Effector memory CD8-positive, alpha-beta T cell (primary cell): Measurements from ENCODE around the gene PSTPIP1.

Experiments used
- ATAC-seq: fragments of 150-1000 bp; cut with Tn5 transposase; replicated peaks from 2 replicates; pipeline ENCODE4 v1.10.0; 2021; ENCODE audit warnings: mild to moderate bottlenecking, moderate library complexity
- DNase-seq, 3 experiments: peaks; one replicate each; pipeline ENCODE4 v3.0.0; 2021
- H3K27ac Mint-ChIP-seq, 2 donors: one replicate each; pipeline ENCODE4 v1.8.0; 2022; ENCODE audit warnings: mild to moderate bottlenecking in 2 of 2, mixed read lengths in 2 of 2, moderate library complexity in 2 of 2
- H3K27me3 Mint-ChIP-seq, 2 donors: one replicate each; pipeline ENCODE4 v1.8.0; 2022; ENCODE audit warnings: mixed read lengths in 2 of 2
- H3K36me3 Mint-ChIP-seq: one replicate; pipeline ENCODE4 v1.8.0; 2022; ENCODE audit warnings: mild to moderate bottlenecking, moderate library complexity, mixed read lengths; ENCODE audit not compliant: insufficient read depth
- H3K4me1 Mint-ChIP-seq, 2 donors: one replicate each; pipeline ENCODE4 v1.8.0; 2022; ENCODE audit warnings: low read depth in 2 of 2, mixed read lengths in 2 of 2
- H3K4me3 Mint-ChIP-seq, 2 donors: one replicate each; pipeline ENCODE4 v1.8.0; 2022; ENCODE audit warnings: mild to moderate bottlenecking in 2 of 2, mixed read lengths in 2 of 2, moderate library complexity in 2 of 2
- H3K9me3 Mint-ChIP-seq, 2 donors: one replicate each; pipeline ENCODE4 v1.8.0; 2022; ENCODE audit warnings: mixed read lengths in 2 of 2

PSTPIP1 gene

DNA sequence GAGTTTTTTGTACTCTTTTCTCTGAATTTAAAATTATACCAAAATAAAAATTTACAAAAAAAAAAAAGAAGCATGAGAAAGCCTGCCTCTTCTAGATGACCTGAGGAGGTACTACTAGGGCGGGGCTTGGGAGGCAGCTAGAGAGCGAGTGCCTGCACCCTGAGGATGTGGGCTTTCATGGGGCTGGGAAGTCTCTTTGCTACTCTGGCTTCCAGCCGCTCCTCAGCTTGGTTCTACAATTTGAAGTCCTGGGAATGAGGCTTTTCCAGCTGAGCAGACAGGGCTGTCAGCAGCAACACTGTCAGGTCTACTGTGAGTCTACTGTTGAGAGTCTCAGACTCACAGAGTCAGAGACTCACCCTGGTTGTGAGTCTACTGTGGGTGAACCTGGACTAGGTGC lies 8.2 kb upstream of the PSTPIP1 start:
- ATAC-seq (peak; percentile 58), DNase-seq (no peak)
- Mint-ChIP-seq H3K27me3 (no peaks in the 10 kb centered on the region), H3K9me3 (no peaks in the 10 kb centered on the region), H3K27ac (peak overlapping the region in 1 of 2 donors; percentile 74), H3K4me1 (peaks cover 21 to 30% of the 10 kb centered on the region in 2 donors), H3K36me3 (peaks cover 2% of the 10 kb centered on the region), H3K4me3 (no peak overlapping the region)

DNA sequence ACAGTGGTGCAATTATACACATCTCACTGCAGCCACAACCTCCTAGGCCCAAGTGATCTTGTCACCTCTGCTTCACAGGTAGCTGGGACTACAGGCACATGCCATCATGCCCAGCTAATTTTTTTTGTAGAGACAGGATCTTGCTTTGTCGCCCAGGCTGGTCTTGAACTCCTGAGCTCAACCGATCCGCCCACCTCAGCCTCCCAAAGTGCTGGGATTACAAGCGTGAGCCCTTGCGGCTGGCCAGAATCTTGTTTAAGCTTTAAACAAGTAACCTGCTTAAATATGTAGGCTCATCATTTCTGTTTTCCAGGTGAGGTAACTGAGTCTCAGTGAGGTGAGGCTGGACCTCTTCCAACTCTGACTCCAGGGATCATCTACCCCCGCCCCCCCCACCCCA lies 7.7 kb upstream of the PSTPIP1 start:
- peak; percentile 21 for ATAC-seq
- Mint-ChIP-seq H3K9me3 (no peaks in the 10 kb centered on the region), H3K36me3 (peaks cover 2% of the 10 kb centered on the region), H3K4me1 (peaks cover 25 to 27% of the 10 kb centered on the region in 2 donors), H3K4me3 (no peak overlapping the region), H3K27me3 (no peaks in the 10 kb centered on the region), H3K27ac (peak overlapping the region; percentile 74 to 91)
- no peak for DNase-seq

- ATAC-seq (peak; percentile 40), DNase-seq (no peak)
- Mint-ChIP-seq H3K9me3 (no peaks in the 10 kb centered on the region), H3K4me3 (peak overlapping the region; percentile 64 to 73), H3K27ac (peak overlapping the region; percentile 84 to 91), H3K4me1 (peaks cover 28 to 32% of the 10 kb centered on the region in 2 donors), H3K36me3 (peaks cover 2% of the 10 kb centered on the region), H3K27me3 (no peaks in the 10 kb centered on the region)
These were observed 6.7 kb upstream of the PSTPIP1 start for GRCh38 chr15:76987896-76988860.

GRCh38 chr15:76988867-76989780 lies 5.8 kb upstream of the PSTPIP1 start:
- H3K4me1 Mint-ChIP-seq: peaks cover 38 to 41% of the 10 kb centered on the region in 2 donors
- DNase-seq (no peak), ATAC-seq (peak; percentile 2)
- H3K27me3 Mint-ChIP-seq: no peaks in the 10 kb centered on the region
- peaks cover 2% of the 10 kb centered on the region for H3K36me3 Mint-ChIP-seq
- no peaks in the 10 kb centered on the region for H3K9me3 Mint-ChIP-seq
- H3K4me3 Mint-ChIP-seq: peak overlapping the region; percentile 64 to 73
- peak overlapping the region; percentile 84 to 91 for H3K27ac Mint-ChIP-seq

DNA sequence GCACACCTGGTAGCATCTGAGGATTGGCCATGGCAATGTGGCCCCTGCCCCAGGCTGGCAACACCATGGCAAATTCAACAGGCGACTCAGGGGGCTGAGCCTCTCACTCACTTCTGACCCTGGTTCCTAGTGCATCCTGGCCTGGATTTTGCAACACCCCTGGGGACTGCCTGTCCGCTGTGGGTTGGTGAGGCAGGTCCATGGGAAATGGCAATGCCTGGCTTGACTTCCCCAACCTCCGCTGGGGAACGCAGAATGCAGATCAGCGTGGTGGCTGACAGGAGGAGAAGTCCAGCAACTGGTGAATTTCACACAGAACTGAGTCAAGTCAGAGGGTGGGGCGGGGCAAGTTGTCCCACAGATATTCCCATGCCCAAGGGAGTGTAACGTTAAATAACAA lies 3.9 kb upstream of the PSTPIP1 start:
- H3K4me1 Mint-ChIP-seq: peaks cover 52 to 57% of the 10 kb centered on the region in 2 donors

DNA sequence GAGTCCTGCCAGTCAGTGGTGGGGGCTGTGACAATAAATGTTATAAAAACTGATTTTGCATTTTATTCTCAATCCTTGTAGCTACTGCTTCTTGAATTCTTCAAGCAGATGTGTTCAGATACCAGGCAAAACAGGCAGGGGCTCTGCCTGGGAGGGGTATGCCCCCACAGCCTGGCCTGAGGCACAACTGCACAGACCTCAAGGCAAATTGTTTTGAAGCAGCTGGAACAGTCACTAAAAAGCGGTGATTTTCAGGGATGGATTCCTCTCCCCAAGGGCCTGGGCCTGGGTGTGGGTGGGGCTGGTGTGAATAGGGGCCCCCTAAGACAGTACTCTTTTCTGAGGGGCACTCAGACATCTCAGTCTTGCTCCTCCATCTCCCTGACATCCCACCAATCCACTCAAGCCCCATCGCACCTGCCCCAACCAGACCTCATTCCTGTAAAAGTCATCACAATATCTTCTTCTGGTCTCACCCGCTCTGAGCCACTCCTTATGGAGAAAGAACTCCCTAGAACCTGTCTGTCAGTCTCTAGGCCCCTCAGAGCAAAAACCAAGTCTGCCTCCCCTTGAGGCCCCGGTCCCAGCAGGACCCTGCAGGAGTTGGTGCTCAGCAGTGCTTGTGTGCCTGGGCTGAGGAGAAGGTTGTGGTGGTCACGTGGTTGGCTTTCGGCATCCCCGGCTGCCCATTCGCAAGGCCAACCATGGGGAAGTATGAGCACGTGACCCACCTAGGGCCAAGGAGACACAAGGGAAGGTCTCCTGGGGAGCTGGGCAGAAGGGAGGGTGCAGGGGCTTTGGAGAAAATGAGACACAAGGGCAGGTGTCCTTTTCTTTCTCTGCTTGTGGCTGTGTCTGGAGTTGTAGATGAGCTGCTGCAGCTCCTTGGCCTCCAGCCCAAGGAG lies 2.9 kb upstream of the PSTPIP1 start:
- peaks cover 53 to 54% of the 10 kb centered on the region in 2 donors for H3K4me1 Mint-ChIP-seq
- no peak overlapping the region for H3K4me3 Mint-ChIP-seq
- H3K27ac Mint-ChIP-seq: peak overlapping the region; percentile 91 to 98
- ATAC-seq: no peak
- H3K9me3 Mint-ChIP-seq: no peaks in the 10 kb centered on the region
- no peaks in the 10 kb centered on the region for H3K27me3 Mint-ChIP-seq
- peaks cover 8% of the 10 kb centered on the region for H3K36me3 Mint-ChIP-seq
- no peak for DNase-seq

More for the DNA sequence above, 3.9 kb upstream of the PSTPIP1 start:
- no peaks in the 10 kb centered on the region for H3K9me3 Mint-ChIP-seq
- no peak overlapping the region for H3K27ac Mint-ChIP-seq
- DNase-seq (no peak), ATAC-seq (no peak)
- H3K36me3 Mint-ChIP-seq: peaks cover 8% of the 10 kb centered on the region
- H3K4me3 Mint-ChIP-seq: no peak overlapping the region
- no peaks in the 10 kb centered on the region for H3K27me3 Mint-ChIP-seq

DNA sequence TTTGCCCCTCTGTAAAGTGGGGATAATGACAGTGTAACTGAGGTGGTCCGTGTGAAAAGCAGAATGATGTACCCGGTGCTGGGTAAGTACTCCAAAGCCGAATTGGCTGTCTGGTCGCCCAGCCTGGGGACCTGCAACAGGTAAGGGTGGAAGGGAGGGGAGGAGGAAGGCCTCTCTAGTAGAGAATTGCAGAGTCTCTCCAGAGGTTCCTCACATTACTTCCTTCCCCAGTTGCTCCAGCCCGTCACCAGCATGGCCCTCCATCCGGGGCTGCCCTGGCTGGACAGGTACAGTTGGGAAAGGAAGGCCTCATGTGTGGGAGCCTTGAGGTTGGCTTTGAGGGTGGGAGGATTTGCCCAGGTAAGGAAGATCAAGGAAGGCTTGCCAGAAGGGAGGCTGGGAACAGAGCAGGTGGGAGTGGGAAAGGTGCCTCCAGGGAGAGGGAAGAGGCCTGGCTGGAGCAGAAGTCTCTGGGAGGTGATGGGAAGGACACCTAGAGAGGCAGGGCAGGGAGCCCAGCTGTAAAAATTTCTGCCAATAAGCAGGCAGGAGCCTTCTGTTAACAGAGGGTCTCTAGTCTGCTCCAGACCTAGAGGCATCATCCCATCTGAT lies 1.7 kb upstream of the PSTPIP1 start:
- Mint-ChIP-seq H3K27ac (peak overlapping the region; percentile 91 to 98), H3K27me3 (no peaks in the 10 kb centered on the region), H3K9me3 (no peaks in the 10 kb centered on the region), H3K4me1 (peaks cover 59% of the 10 kb centered on the region in 2 donors), H3K4me3 (peak overlapping the region; percentile 97), H3K36me3 (peaks cover 8% of the 10 kb centered on the region)
- ATAC-seq: no peak
- DNase-seq: no peak

DNA sequence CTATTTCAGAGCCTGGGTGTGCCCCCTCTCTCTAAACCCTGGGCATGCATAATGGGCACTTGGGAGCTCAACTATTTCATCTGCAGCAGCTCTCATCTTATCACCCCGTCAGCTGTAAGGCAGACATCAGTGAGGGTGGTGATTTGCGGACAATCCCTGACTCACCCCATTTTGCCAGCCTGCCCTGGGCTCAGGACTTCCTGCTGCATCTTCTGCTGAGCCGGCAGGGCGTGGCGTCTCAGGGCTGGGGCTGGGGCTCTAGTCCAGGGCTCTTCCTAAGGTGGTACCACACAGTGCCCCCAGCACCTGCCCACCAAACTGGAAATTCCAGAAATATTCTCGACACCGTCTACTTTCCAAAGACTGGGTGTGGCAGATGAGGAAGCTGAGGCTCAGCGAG lies 925 bp upstream of the PSTPIP1 start:
- peak; percentile 43 to 52 (median 43) for DNase-seq
- no peaks in the 10 kb centered on the region for H3K9me3 Mint-ChIP-seq
- ATAC-seq: peak; percentile 53
- H3K4me3 Mint-ChIP-seq: peak overlapping the region; percentile 97
- H3K27me3 Mint-ChIP-seq: no peaks in the 10 kb centered on the region
- peaks cover 59% of the 10 kb centered on the region in 2 donors for H3K4me1 Mint-ChIP-seq
- H3K36me3 Mint-ChIP-seq: peaks cover 13% of the 10 kb centered on the region
- peak overlapping the region; percentile 91 to 98 for H3K27ac Mint-ChIP-seq

- H3K27me3 Mint-ChIP-seq: no peaks in the 10 kb centered on the region
- H3K36me3 Mint-ChIP-seq: peaks cover 18% of the 10 kb centered on the region
- peaks cover 62 to 63% of the 10 kb centered on the region in 2 donors for H3K4me1 Mint-ChIP-seq
- H3K9me3 Mint-ChIP-seq: no peaks in the 10 kb centered on the region
- ATAC-seq (peak; percentile 22), DNase-seq (no peak)
- H3K4me3 Mint-ChIP-seq: peak overlapping the region; percentile 97
- H3K27ac Mint-ChIP-seq: peak overlapping the region; percentile 91 to 98
These were observed 430 bp upstream of the PSTPIP1 start for GRCh38 chr15:76994496-76994895.

- Mint-ChIP-seq H3K4me1 (peaks cover 68 to 72% of the 10 kb centered on the region in 2 donors), H3K27me3 (no peaks in the 10 kb centered on the region), H3K4me3 (peak overlapping the region; percentile 97), H3K27ac (peak overlapping the region; percentile 91 to 98), H3K9me3 (no peaks in the 10 kb centered on the region), H3K36me3 (peaks cover 25% of the 10 kb centered on the region)
- ATAC-seq (no peak), DNase-seq (no peak)
These were observed 1.2 kb downstream of the PSTPIP1 start for GRCh38 chr15:76996076-76996525.

- Mint-ChIP-seq H3K27me3 (no peaks in the 10 kb centered on the region), H3K4me3 (peak overlapping the region; percentile 97), H3K4me1 (peaks cover 74 to 78% of the 10 kb centered on the region in 2 donors), H3K9me3 (no peaks in the 10 kb centered on the region), H3K27ac (peak overlapping the region; percentile 91 to 98), H3K36me3 (peaks cover 25% of the 10 kb centered on the region)
- ATAC-seq (peak; percentile 51), DNase-seq (peak; percentile 33 to 44 (median 37))
These were observed 1.8 kb downstream of the PSTPIP1 start for GRCh38 chr15:76996526-76997401.
